Stimulated activated memory B cell treated with anti-CD40 and anti-IgM and Interleukin-4, amounts not matched to agents 10 μg/mL and 1 μg/mL and 100 μg/mL, for 72 hours (primary cell): ENCODE data around the gene CHKA.
A peak's percentile ranks its signal among the peaks of the same experiment; 100 is the strongest.

Experiments
- ATAC-seq: fragments of 150-1000 bp; cut with Tn5 transposase; 2 replicates; pipeline ENCODE4 v1.10.0; 2021
- H3K27ac Mint-ChIP-seq: one replicate; pipeline ENCODE4 v1.8.0; 2022; ENCODE audit warnings: mild to moderate bottlenecking, mixed read lengths
- H3K27me3 Mint-ChIP-seq: one replicate; pipeline ENCODE4 v1.8.0; 2022; ENCODE audit warnings: mixed read lengths
- H3K36me3 Mint-ChIP-seq: one replicate; pipeline ENCODE4 v1.8.0; 2022; ENCODE audit warnings: mixed read lengths
- H3K4me1 Mint-ChIP-seq: one replicate; pipeline ENCODE4 v1.8.0; 2022; ENCODE audit warnings: mixed read lengths
- H3K4me3 Mint-ChIP-seq: one replicate; pipeline ENCODE4 v1.8.0; 2022; ENCODE audit warnings: mild to moderate bottlenecking, moderate library complexity, mixed read lengths
- H3K9me3 Mint-ChIP-seq: one replicate; pipeline ENCODE4 v1.8.0; 2022; ENCODE audit warnings: mixed read lengths

The CHKA gene

DNA sequence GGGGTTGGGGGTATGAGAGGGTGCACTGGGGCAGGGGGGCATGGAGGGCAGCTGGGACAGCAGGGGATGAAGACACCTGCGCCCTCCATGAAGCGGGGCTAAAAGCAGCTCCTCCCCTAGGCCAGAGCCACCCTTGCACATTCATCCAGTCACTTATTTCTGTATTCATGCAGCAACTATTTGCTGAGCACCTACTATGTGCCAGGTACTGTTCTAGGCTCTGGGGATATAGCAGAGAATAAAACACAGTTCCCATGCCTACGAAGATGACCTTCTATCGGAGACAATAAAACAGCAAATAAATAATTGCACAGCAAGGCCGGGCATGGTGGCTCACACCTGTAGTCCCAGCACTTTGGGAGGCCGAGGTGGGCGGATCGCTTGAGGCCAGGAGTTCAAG, 105.7 kb downstream of the CHKA start:
- Mint-ChIP-seq H3K27ac (no peak overlapping the region), H3K4me1 (peaks cover 14% of the 10 kb centered on the region), H3K4me3 (no peak overlapping the region), H3K9me3 (no peaks in the 10 kb centered on the region), H3K27me3 (peaks cover 18% of the 10 kb centered on the region), H3K36me3 (no peaks in the 10 kb centered on the region)
- no peak for ATAC-seq

DNA sequence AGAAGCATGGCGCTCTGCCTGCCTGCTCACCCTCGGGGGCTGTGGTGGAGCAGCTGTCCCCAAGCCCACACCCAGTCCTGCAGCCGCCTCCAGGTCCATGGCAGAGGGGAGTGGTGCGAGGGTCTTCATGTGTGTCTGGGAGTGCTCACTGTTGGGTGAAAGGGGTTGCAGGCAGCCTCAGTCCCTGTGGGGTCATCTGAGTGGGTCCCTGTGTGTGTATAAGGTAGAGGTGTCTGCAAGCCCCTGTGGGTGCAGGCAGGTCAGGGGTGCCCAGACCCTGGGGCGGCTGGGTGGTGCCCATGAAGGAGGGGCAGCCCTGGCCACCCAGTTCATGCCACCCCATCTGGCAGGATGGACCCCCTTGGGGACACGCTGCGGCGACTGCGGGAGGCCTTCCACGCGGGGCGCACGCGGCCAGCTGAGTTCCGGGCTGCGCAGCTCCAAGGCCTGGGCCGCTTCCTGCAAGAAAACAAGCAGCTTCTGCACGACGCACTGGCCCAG, 106.2 kb downstream of the CHKA start:
- ATAC-seq, result no peak
- H3K4me3 Mint-ChIP-seq, result no peak overlapping the region
- H3K27me3 Mint-ChIP-seq, result peaks cover 13% of the 10 kb centered on the region
- H3K9me3 Mint-ChIP-seq, result no peaks in the 10 kb centered on the region
- H3K27ac Mint-ChIP-seq, result no peak overlapping the region
- no peaks in the 10 kb centered on the region for H3K36me3 Mint-ChIP-seq
- H3K4me1 Mint-ChIP-seq, result peaks cover 16% of the 10 kb centered on the region

DNA sequence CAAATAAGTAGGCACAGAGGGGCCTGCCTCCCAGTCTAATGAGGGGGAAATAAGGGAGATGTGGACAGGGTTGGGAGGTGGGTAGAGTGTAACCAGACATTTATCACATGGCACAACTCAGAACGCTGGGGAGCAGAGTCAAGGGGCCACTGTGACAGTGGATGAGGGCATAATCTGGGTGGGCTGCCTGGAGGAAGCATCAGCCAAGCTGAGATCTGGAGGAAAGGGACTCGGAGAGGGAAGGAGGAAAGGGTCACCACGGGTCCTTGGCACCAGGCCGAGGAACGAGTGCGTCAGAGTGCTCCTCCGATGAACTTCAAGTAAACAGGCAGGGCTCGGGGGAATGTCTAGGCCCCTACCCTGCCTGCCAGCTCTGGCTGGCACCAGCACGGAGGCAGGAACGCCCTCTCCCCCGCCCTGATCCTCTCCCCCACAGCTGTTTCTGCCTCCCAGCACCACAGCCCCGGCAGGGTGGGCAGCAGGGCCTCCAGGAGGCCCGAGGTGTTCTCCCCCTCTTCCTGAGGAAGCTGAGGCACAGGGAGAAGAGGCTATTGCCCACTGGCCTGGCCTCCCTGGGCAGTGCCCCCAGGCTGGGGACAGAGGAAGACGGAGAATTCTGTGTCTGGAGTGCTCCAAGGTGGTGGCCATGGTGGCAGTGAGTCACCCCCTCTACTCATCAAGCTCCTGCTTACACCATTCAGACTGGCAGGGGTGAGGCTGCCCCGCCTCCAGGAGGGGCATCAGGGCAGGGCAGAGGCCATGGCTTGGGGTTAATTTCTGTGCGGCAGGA, 106.8 kb downstream of the CHKA start:
- Mint-ChIP-seq H3K4me1 (peaks cover 23% of the 10 kb centered on the region), H3K36me3 (no peaks in the 10 kb centered on the region), H3K27me3 (peaks cover 7% of the 10 kb centered on the region), H3K27ac (no peak overlapping the region), H3K4me3 (no peak overlapping the region), H3K9me3 (no peaks in the 10 kb centered on the region)
- ATAC-seq, result no peak

DNA sequence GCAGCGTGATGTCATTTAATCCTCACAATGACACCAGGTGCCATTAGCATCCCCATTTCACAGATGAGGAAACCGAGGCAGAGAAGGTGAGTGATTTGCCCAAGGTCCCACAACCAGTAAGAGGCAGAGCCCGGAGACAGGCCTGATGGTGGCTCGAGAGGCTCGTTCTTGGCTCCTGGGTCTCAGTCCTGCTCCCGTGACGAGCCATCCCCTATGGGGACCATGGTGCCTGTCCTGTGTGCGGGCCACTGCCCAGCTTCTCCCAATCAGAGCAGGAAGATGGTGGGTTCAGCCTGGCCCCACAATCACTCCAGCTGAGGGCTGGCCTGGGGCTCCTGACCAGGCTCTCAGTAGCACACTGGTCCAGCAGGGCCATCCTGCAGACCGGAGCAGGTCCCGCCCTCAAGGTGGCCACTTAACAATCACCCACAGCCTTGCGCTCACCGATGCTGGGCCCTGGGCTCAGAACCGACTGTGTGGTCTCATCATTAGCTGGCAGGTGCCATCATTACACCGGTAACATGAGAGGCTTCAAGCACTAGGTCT, 107.5 kb downstream of the CHKA start:
- Mint-ChIP-seq H3K36me3 (no peaks in the 10 kb centered on the region), H3K4me3 (no peak overlapping the region), H3K27me3 (peaks cover under 1% of the 10 kb centered on the region), H3K9me3 (no peaks in the 10 kb centered on the region), H3K4me1 (peaks cover 30% of the 10 kb centered on the region), H3K27ac (no peak overlapping the region)
- ATAC-seq, result no peak

DNA sequence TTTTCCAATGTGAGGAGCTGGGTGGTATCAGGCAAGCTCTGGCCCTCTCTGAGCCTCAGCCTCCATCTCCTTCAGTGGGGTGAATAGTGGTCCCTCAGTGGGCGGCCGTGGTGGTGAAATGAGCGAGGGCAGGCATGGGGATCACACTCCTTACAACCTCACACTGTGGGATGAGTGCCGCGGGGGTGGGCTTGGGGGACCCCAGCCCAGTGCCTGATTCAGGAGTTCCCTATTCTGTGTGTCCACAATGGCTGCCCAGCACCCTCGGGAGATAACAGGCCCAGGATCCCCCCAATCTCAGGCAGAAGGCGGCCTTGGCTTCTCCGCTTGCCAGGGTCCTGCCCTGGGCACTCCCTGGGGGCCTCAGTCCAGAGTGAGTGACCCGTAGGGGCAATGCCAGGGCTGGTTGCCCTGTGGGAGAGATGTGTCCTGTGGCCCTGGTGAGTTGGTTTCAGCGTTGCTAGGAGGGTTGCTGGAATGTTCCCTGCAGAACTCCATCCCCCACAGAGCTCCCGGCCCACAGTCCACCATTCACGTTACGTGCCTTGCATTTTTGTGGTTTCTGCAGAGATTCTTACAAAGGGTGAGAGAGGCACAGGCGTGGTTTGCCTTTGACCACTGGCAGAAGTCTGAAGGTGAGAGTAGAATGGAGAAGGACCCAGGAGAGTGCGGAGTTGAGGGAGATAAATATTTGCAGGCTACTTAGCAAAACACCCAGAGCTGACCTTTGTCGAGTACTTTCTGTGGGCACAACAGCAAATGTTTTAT, 108.2 kb downstream of the CHKA start:
- no peaks in the 10 kb centered on the region for H3K9me3 Mint-ChIP-seq
- H3K27ac Mint-ChIP-seq, result no peak overlapping the region
- peaks cover 32% of the 10 kb centered on the region for H3K4me1 Mint-ChIP-seq
- no peak overlapping the region for H3K4me3 Mint-ChIP-seq
- no peaks in the 10 kb centered on the region for H3K36me3 Mint-ChIP-seq
- H3K27me3 Mint-ChIP-seq, result no peaks in the 10 kb centered on the region
- no peak for ATAC-seq

DNA sequence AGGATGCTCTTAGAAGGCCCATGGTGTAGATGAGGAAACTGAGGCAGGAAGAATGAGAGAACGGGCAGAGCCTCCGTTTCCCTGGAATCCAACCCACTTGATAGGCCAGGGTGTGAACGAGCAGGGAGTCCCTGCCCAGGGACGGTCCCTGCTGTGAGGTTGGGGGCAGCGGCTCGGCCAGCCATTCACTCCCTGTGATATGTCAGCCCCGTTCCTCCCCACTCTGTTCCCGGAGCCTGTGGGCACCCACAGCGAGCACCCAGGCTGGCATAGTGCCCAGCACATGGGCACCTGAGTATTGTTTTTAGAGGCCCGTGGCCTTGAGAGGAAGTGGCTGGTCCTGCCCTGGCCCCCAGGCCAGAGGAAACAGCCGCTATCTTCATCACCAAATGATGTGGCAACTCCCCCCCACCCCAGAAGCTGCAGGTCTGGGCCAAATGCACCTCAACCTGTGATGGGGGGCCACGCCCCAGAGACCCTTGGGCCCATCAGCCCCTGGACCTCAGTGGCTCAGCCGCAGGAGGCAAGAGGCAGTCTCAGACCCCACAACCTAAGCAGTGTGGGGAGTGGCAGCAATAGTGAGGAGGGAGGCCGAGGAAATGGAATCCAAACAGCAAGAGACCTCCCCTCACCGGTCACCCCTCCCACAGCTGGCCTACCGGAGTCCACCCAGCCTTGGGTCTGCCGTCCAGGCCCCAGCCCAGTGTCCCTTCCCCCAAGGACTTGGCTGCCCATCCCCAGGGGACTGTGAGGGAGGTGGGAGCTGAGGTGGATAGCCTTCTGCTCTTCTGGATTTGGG, 108.9 kb downstream of the CHKA start:
- ATAC-seq, result no peak
- H3K27ac Mint-ChIP-seq, result peak overlapping the region; percentile 5

DNA sequence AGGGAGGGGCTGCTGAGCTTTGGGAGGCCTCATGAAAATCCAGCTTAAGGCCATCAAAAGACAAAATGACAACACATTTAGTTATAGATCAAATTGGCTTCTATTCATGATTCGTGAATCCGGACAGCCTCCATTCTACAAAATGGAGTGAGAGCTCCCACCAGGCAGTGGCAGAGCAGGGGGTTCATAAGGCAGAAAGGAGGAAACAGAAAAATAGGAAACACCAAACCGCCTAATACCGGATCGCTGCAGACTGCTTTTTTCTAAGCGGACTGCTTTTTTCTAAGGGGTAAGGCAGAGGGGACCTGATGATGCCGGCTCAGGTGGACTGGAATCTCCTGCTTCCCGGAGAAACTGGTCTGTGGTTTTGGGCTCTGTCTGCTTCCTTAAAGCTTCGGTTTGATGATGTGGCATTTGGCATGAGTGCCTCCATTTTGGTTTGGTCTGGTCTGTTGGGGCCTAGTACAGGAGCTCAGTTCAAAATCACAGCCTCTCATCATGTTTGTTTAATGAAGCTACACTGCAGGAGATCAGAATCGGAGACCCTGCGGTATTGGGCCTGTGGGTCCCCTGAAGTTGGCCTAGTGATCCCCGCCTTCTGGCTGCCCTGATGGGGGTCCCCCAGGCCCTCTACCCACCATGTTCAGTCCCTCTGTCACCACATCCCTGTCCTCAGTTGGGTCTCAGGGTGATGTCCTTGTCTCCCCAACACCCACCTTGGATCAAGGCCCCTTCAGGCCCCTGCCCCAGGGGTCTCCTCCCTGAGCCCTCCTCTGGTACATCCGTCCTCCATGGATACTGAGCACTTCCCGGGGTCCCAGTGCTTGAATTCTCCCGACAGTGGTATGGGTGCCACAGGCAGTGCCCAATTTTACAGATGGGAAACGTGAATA, 109.9 kb downstream of the CHKA start:
- Mint-ChIP-seq H3K27ac (peak overlapping the region; percentile 73), H3K36me3 (no peaks in the 10 kb centered on the region), H3K27me3 (no peaks in the 10 kb centered on the region), H3K4me1 (peaks cover 30% of the 10 kb centered on the region), H3K9me3 (no peaks in the 10 kb centered on the region), H3K4me3 (no peak overlapping the region)
- ATAC-seq, result no peak

More for the DNA sequence above, 108.9 kb downstream of the CHKA start:
- Mint-ChIP-seq H3K4me1 (peaks cover 32% of the 10 kb centered on the region), H3K4me3 (no peak overlapping the region), H3K27me3 (no peaks in the 10 kb centered on the region), H3K9me3 (no peaks in the 10 kb centered on the region), H3K36me3 (no peaks in the 10 kb centered on the region)

DNA sequence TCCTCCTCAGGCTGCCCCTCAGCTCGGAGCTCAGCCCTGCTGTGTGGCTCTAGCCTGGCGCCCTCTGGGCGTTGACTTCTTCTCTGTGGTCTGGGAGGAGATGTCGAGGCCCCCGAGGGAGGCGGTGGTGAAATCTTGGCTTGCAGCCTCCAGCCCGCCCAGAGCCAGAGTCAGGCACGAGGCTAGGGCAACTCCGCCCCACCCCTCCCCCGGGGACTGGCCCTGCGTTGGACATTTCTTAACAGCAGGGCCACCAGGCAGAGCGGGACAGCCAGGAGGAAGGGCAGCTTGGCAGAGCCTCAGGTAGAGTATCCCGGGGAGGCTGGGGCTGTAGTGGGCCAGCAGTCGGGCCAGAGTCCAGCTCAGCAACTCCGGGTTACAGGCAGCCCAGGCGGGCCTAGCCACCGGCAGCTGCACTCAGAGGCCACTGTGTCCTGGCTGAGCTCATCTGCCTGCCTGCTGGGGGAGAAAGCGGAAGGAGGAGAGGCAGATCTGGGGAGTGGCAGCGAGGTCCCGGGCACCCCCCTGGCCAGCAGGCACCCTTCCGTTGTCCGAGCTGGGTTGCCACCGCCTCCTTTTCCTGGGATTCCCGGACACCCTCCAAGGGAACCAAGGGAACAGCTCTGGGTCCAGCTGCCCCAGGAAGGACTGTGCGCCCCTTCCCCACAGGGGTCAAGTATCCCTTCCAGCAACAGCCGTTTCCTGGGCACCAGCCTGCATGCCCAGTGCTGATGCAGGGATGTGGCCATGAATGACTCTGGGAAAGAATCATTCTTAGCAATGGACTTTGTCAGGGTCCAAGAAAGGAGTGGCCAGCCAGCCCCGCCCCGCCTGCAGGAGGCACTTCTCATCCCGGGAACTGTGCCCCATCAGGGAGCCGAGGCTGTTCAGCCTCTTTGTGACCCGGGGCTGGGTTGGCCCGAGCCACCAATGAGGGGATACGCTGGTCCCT, 110.8 kb downstream of the CHKA start, which contains the start of gene ALDH3B1:
ALDH3B1 (plus strand) TSS at position 238 of the 952 bp plus-strand sequence. CDS start 4,971 bp downstream, outside the sequence.
- Mint-ChIP-seq H3K36me3 (no peaks in the 10 kb centered on the region), H3K27me3 (no peaks in the 10 kb centered on the region), H3K4me3 (peak within 1 kb of the TSS; percentile 47), H3K9me3 (no peaks in the 10 kb centered on the region), H3K4me1 (peaks cover 39% of the 10 kb centered on the region), H3K27ac (peak within 1 kb of the TSS; percentile 73)
- ATAC-seq, result peak; percentile 80

DNA sequence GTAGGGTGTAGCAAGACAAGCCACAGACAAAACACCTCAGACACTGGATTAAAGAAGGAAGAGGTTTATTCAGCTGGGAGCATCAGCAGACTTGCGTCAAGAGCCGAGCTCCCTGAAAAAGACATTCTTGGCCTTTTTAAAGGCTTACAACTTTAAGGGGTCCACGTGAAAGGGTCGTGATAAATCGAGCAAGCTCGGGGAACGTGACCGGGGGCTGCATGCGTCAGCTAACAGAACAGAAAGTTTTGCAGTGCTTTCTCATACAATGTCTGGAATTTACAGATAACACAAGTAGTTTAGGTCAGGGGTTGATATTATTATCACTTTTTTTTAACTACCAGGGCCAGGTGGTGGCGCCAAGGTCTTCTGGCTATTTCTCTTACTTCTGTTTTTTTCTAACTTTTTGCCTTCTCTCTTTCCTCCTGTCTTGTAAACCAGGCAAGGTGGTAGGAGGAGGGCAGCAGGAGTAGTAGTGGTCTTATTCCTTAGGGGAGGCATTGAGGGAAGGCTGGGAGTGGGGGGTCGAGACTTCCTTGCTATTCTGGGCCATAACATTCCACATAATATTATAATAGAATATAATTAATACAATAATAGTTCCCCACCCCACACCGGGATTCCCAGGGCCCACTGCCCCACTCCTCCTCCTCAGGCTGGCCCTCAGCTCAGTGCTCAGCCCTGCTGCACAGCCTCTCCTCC, 111.6 kb downstream of the CHKA start:
- Mint-ChIP-seq H3K27me3 (no peaks in the 10 kb centered on the region), H3K4me3 (peak overlapping the region; percentile 47), H3K9me3 (no peaks in the 10 kb centered on the region), H3K4me1 (peaks cover 48% of the 10 kb centered on the region), H3K36me3 (no peaks in the 10 kb centered on the region), H3K27ac (peak overlapping the region; percentile 73)
- ATAC-seq, result no peak

DNA sequence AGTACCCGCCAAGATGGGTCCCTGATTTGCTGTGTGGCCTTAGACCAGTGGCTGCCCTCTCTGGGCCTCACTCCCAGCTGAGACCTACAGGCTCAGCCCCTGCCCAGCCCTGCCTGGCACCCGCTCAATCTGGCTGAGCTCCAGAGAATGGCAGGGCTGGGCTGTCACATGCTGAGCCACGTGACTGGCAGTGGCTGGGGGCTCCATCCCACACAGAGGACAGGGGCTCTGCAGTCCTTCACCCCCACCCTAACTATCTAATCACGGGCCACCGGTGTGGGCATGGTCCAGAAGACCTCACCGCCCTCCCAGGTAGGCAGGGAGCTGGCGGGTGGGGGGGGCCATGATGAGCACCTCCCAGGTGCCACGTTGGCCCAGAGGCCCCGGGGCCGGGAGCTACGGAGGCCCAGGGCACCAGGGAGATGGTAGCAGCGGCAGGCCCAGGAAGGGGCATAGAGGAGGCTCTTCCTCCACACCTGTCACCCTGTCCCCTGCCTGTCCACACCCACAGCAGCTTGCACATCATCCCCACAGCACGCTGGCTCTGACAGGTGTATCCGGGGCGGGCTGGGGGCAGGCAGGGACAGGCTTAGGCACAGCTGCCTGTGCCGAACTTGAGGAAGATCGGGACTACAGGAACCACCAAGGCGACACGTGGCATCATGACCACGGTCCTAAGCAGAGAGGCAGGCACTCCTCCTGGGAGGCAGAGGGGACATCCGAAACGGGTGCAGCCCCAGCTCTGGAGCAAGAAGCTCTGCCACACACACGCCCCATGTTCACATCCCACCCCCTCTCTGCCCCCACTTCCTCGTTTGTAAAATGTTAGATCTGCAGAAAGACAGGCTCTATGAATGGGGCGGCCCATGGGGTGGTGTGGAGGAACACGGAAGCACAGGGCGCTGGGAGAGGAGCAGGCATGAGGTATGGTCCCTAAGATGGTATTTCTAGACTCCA, 112.5 kb downstream of the CHKA start:
- ATAC-seq, result peak; percentile 17
- Mint-ChIP-seq H3K27ac (peak overlapping the region; percentile 73), H3K4me1 (peaks cover 53% of the 10 kb centered on the region), H3K27me3 (no peaks in the 10 kb centered on the region), H3K4me3 (peak overlapping the region; percentile 28), H3K9me3 (no peaks in the 10 kb centered on the region), H3K36me3 (no peaks in the 10 kb centered on the region)

DNA sequence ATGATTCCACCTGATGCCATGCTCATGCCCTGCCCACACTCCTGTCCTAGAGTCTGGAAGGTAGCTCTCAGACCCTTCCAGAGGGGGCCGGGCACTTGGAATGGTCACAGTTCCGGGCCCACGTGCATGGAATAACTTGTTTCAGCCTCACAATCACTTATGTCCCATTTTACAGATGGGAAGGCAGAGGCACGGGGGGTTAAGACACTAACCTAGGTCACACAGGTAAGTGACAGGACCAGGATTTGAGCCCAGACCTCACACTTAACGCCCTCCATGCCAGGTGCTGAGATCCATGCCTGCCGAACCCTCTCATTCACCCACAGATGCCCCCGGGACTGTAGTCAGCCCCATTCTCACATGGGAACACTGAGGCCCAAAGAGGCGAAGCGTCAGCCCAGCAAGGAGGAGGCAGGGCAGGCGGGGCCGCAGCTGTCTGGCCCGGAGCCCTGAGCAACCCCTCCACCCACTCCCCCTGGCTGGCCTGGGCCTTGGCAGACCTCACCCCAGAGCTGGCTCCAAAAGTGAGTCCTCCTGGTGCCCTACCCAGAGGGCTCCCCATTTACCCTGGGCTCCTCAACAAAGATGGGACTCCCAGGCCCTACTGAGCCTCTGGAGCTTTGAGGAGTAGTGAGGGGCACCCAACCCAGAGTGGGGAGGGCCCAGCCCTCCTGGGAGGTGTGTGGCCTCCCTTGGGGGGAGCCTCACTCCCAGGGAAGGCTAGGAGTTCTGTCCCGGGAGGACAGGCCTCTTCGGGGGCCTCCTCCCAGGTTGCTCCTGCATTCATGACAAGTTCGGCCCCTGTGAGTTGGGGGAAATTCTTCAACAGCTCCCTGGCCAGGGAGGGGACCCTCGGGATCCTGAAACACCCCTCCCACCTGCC, 113.4 kb downstream of the CHKA start:
- ATAC-seq, result no peak
- no peaks in the 10 kb centered on the region for H3K36me3 Mint-ChIP-seq
- peaks cover 57% of the 10 kb centered on the region for H3K4me1 Mint-ChIP-seq
- H3K9me3 Mint-ChIP-seq, result no peaks in the 10 kb centered on the region
- H3K27ac Mint-ChIP-seq, result peak overlapping the region; percentile 73
- no peak overlapping the region for H3K4me3 Mint-ChIP-seq
- H3K27me3 Mint-ChIP-seq, result no peaks in the 10 kb centered on the region
